Thymus (tissue), 14 donors: ENCODE data around the gene DNPEP. TPM values are rescaled to one million over a fixed set of nuclear protein-coding genes. Genes with fewer than 3 reads are reported as not detected.
A peak's percentile ranks its signal among the peaks of the same experiment; 100 is the strongest.

Source experiments
- DNase-seq, 9 donors: peaks; one replicate each; pipeline ENCODE4 v3.0.0-alpha.2; 2013; ENCODE audit warnings: low spot score in 9 of 9, low read depth in 6 of 9, missing footprints in 1 of 9
- H3K27ac ChIP-seq, 2 donors: one replicate each; pipeline ENCODE4 v1.5.1; 2013; ENCODE audit warnings: control low read depth in 1 of 2, low read depth in 1 of 2, low read length in 1 of 2, mild to moderate bottlenecking in 1 of 2, moderate library complexity in 1 of 2
- H3K27me3 ChIP-seq, 2 donors: one replicate each; pipeline ENCODE4 v1.5.1; 2013; ENCODE audit warnings: low read length in 1 of 2; ENCODE audit not compliant: control insufficient read depth in 2 of 2, insufficient read depth in 1 of 2
- H3K36me3 ChIP-seq, 2 donors: one replicate each; pipeline ENCODE4 v1.5.1; 2013; ENCODE audit warnings: low read length in 1 of 2, mild to moderate bottlenecking in 1 of 2, moderate library complexity in 1 of 2; ENCODE audit not compliant: control insufficient read depth in 2 of 2, insufficient read depth in 2 of 2
- H3K4me1 ChIP-seq, 2 donors: one replicate each; pipeline ENCODE4 v1.5.1; 2013; ENCODE audit warnings: low read length in 2 of 2; ENCODE audit not compliant: control insufficient read depth in 2 of 2, insufficient read depth in 2 of 2
- H3K4me3 ChIP-seq, 2 donors: one replicate each; pipeline ENCODE4 v1.5.1; 2013; ENCODE audit warnings: low read length in 2 of 2, control low read depth in 1 of 2, mild to moderate bottlenecking in 1 of 2
- H3K9me3 ChIP-seq, 2 donors: one replicate each; pipeline ENCODE4 v1.5.1; 2013; ENCODE audit warnings: low read length in 1 of 2, mild to moderate bottlenecking in 1 of 2; ENCODE audit not compliant: control insufficient read depth in 2 of 2, insufficient read depth in 1 of 2
- WGBS: extraction: QIAGEN DNeasy Blood & Tissue Kit; methylation state at CpG from one replicate; pipeline ENCODE4 v1.1.7; 2013; 5-methylcytosine and 5-hydroxymethylcytosine counted together
- long read RNA-seq, 10 donors: transcript quantifications; one replicate each; lab custom pipeline, GENCODE V29; 2026
- polyA plus RNA-seq: library from polyadenylated mRNA; stranded (reverse); fragments of 200-250 nt; gene quantifications from one replicate; pipeline ENCODE4 v1.2.3, GENCODE V29; 2013
- total RNA-seq: library from RNA; stranded (reverse); fragments of 120-200 nt; gene quantifications from one replicate; pipeline ENCODE4 v1.2.4, GENCODE V29; 2013
- donor health status: healthy.

The DNPEP gene
- total RNA-seq, result 33.6 TPM
- 105 TPM for polyA plus RNA-seq
- long read RNA-seq, donor 1, partial matches to known transcripts, result 0 of 2 reads
- long read RNA-seq, donor 1, other reads (novel, unspliced or antisense), result 0 of 2 reads
- long read RNA-seq, donor 2, transcript DNPEP-201 (15 exons, 2,425 nt), result major isoform, 23 of 35 reads
- long read RNA-seq, donor 2, transcript DNPEP-203 (15 exons, 1,657 nt), result minor isoform, 5 of 35 reads
- long read RNA-seq, donor 2, partial matches to known transcripts, result 5 of 35 reads
- long read RNA-seq, donor 2, other reads (novel, unspliced or antisense), result 0 of 35 reads
- long read RNA-seq, donor 3, transcript DNPEP-201 (15 exons, 2,425 nt), result major isoform, 14 of 26 reads
- long read RNA-seq, donor 3, partial matches to known transcripts, result 9 of 26 reads
- long read RNA-seq, donor 3, other reads (novel, unspliced or antisense), result 0 of 26 reads
- long read RNA-seq, donor 4, partial matches to known transcripts, result 0 of 6 reads
- long read RNA-seq, donor 4, other reads (novel, unspliced or antisense), result 0 of 6 reads
- long read RNA-seq, donor 5, transcript DNPEP-201 (15 exons, 2,425 nt), result major isoform, 14 of 25 reads
- long read RNA-seq, donor 5, partial matches to known transcripts, result 5 of 25 reads
- long read RNA-seq, donor 5, other reads (novel, unspliced or antisense), result 0 of 25 reads
- long read RNA-seq, donor 6, transcript DNPEP-201 (15 exons, 2,425 nt), result major isoform, 5 of 9 reads
- long read RNA-seq, donor 6, partial matches to known transcripts, result 0 of 9 reads
- long read RNA-seq, donor 6, other reads (novel, unspliced or antisense), result 0 of 9 reads
- long read RNA-seq, donor 7, transcript DNPEP-201 (15 exons, 2,425 nt), result major isoform, 12 of 13 reads
- long read RNA-seq, donor 7, partial matches to known transcripts, result 0 of 13 reads
- long read RNA-seq, donor 7, other reads (novel, unspliced or antisense), result 0 of 13 reads
- long read RNA-seq, donor 8, transcript DNPEP-201 (15 exons, 2,425 nt), result major isoform, 5 of 6 reads
- long read RNA-seq, donor 8, partial matches to known transcripts, result 0 of 6 reads
- long read RNA-seq, donor 8, other reads (novel, unspliced or antisense), result 0 of 6 reads
- long read RNA-seq, donor 9, transcript DNPEP-201 (15 exons, 2,425 nt), result major isoform, 5 of 5 reads
- long read RNA-seq, donor 9, partial matches to known transcripts, result 0 of 5 reads
- long read RNA-seq, donor 9, other reads (novel, unspliced or antisense), result 0 of 5 reads
- long read RNA-seq, donor 10, partial matches to known transcripts, result 6 of 11 reads
- long read RNA-seq, donor 10, other reads (novel, unspliced or antisense), result 0 of 11 reads

DNA sequence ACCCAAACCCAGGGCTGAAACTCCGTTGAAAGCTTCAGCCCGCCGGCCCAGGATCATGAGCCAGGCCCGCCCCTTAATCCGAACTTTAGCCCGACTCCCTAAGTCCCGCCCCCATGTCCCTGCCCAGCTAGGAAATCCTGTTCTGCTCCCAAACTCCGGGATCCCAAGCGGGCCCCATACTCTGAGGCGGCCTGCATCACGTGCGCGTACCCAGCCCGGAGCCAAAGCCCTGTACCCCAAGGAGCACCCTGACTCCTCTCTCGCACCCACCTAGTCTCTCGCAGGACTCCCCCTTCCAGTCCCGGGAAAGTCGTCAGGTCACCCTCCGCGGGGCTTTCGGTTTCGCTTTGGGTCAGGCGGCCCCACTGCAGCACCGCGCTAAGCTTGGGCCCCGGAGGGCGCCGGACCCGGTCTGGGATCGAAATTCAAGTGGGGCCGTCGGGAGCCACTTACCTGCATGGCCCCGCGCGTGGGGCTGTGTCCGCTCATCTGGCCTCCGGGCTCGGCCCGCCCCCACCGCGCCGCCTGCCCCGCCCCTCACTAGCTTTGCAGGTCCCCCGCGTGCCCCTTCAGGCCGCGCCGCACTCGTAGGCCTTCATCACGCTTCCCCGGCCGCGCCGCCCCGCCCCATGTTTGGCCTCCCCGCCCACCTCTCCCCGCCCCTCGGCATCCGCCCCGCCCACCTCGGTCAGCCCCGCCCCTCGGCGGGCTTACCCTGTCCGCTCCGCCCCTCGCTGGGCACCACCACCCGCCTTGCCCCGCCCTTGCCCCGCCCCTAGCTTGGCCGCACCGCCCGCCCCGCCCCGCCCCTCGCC, at the start of gene DNPEP:
TSS of gene DNPEP (minus strand) at position 607 of the 815 bp plus-strand sequence. CDS start at position 489, 118 bp downstream.
- Histone ChIP-seq H3K4me1 (peaks cover 11 to 12% of the 10 kb centered on the region in 2 donors), H3K4me3 (peak within 1 kb of the TSS; percentile 85 to 88), H3K27me3 (no peaks in the 10 kb centered on the region), H3K9me3 (peaks cover 0 to 4% of the 10 kb centered on the region in 2 donors), H3K36me3 (peaks cover 24 to 33% of the 10 kb centered on the region in 2 donors), H3K27ac (peak within 1 kb of the TSS; percentile 90 to 92)
- under 1% methylated on average over 76 of the region's 76 CpGs for WGBS
- peak in 5 of 9 donors; percentile 60 to 90 (median 80) for DNase-seq

DNA sequence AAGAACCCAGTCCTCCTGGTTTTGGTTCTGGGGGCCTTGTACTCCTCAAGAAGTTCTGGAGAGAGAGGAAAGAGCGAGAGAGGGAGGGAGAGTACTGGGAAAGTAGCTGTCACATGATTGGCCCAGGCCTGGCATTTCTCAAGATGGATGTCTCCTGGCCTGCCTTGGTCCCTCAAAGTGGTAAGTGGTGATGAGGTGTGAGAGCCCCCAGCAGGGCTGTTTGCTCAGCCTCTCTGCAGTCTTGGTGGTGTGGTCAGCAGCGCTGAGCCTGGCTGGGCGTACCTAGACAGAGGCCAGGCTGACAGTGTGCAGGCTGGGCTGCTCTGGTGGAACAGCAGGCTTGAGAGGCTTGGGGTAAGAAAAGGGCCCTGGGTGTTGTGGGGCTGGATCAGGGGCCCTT, 49.4 kb upstream of the DNPEP start:
- H3K27ac ChIP-seq, result no peak overlapping the region
- peaks cover 0 to 9% of the 10 kb centered on the region in 2 donors for H3K4me1 ChIP-seq
- no peak overlapping the region for H3K4me3 ChIP-seq
- 90% methylated on average over 3 of the region's 3 CpGs for WGBS
- no peak for DNase-seq
- peaks cover 40 to 94% of the 10 kb centered on the region in 2 donors for H3K27me3 ChIP-seq
- no peaks in the 10 kb centered on the region for H3K36me3 ChIP-seq
- H3K9me3 ChIP-seq, result peaks cover 0 to 5% of the 10 kb centered on the region in 2 donors

DNA sequence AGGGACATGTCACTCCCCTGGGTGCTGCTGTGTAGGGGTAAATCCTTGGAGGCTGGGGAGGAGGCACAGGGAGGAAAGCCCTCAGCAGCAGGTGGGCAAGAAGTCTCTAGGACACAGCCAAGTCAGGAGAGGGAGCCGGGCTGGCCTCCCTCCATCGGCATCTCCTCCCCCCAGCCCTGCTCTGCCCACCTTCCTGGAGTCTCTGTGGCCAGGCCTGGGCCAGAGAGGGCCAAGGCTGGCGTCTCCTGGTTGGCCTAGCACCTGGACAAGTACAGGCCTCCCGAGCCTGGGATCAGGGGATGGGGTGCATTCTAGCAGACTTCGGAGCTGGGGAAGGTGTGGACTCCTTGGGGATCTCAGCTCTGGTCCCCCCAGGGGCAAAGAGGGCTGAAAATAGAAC, 48.8 kb upstream of the DNPEP start:
- H3K36me3 ChIP-seq, result no peaks in the 10 kb centered on the region
- DNase-seq, result no peak
- H3K27me3 ChIP-seq, result peaks cover 40 to 94% of the 10 kb centered on the region in 2 donors
- H3K4me3 ChIP-seq, result no peak overlapping the region
- peaks cover 0 to 5% of the 10 kb centered on the region in 2 donors for H3K9me3 ChIP-seq
- peaks cover 0 to 7% of the 10 kb centered on the region in 2 donors for H3K4me1 ChIP-seq
- WGBS, result 95% methylated on average over 5 of the region's 5 CpGs
- H3K27ac ChIP-seq, result no peak overlapping the region

DNA sequence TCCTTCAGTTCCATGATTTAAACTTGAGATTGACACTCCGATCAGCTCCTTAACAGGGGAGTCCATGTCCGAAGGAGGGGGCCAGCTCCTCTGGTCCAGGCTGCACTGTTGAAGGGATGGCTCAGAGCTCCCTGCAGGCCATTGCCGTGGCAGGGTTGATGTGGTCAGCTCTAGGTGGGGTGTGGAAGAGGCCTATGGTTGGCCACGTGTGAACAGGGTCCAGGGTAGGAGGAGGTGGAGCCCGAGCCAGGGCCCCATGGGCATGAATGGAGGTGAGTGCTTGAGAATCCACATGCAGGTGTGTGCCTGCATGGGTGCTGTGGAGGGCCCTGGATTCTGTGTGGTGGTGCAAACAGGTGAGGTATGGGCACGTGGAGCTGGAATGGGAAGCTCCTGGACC, 48.0 kb upstream of the DNPEP start:
- DNase-seq, result no peak
- Histone ChIP-seq H3K36me3 (no peaks in the 10 kb centered on the region), H3K27me3 (peaks cover 33 to 89% of the 10 kb centered on the region in 2 donors), H3K4me1 (peaks cover 0 to 2% of the 10 kb centered on the region in 2 donors), H3K27ac (no peak overlapping the region), H3K4me3 (no peak overlapping the region), H3K9me3 (no peaks in the 10 kb centered on the region)
- 95% methylated on average over 6 of the region's 6 CpGs for WGBS

DNA sequence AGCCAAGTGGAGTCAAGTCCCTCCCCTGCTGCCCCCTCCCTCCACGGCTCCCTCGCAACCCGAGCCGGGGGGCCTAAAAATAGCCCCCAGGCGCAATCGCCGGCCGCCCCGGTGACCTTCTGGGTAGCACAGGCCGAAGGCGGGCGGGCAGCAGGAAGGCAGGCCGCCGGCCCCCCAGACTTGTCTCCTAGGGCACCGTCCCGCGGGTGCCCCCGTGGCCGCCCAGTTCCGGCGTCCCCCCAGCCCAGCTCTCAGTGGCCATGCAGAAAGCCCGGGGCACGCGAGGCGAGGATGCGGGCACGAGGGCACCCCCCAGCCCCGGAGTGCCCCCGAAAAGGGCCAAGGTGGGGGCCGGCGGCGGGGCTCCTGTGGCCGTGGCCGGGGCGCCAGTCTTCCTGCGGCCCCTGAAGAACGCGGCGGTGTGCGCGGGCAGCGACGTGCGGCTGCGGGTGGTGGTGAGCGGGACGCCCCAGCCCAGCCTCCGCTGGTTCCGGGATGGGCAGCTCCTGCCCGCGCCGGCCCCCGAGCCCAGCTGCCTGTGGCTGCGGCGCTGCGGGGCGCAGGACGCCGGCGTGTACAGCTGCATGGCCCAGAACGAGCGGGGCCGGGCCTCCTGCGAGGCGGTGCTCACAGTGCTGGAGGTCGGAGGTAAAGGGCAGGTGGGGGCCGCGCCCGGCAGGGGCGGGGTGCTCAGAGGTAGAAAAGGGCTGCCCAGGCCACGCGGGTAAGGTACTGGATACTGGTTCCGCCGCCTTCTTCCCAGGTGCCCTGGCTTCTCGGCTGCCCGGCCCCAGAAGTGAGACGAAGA, 47.2 kb upstream of the DNPEP start, which contains the start of gene SPEG:
TSS of gene SPEG (plus strand) at position 126 of the 808 bp plus-strand sequence. CDS start at position 261, 135 bp downstream.
- H3K4me3 ChIP-seq, result no peak within 1 kb of the TSS
- no peaks in the 10 kb centered on the region for H3K9me3 ChIP-seq
- no peak for DNase-seq

DNA sequence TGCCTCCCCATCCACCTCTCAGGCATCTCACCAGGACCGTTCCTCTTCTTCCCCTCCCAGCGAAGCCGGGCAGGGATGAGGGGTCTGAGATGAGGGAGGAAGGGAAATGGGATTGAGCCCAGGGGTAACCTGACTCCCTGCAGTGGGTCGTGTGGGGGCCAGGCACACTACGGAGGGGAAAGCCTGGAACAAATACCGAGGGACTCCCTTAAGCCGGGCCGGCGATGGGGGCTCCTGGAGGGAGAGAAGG, 46.7 kb upstream of the DNPEP start:
- WGBS, result 48% methylated on average over 9 of the region's 9 CpGs
- Histone ChIP-seq H3K4me1 (peaks cover 0 to 2% of the 10 kb centered on the region in 2 donors), H3K27me3 (peaks cover 31 to 78% of the 10 kb centered on the region in 2 donors), H3K36me3 (no peaks in the 10 kb centered on the region), H3K4me3 (no peak overlapping the region), H3K9me3 (no peaks in the 10 kb centered on the region), H3K27ac (no peak overlapping the region)
- no peak for DNase-seq

More for the DNA sequence above, 47.2 kb upstream of the DNPEP start, which contains the start of gene SPEG:
- WGBS, result 13% methylated on average over 77 of the region's 77 CpGs
- Histone ChIP-seq H3K27ac (no peak within 1 kb of the TSS), H3K4me1 (peaks cover 0 to 2% of the 10 kb centered on the region in 2 donors), H3K36me3 (no peaks in the 10 kb centered on the region), H3K27me3 (peaks cover 31 to 83% of the 10 kb centered on the region in 2 donors)

DNA sequence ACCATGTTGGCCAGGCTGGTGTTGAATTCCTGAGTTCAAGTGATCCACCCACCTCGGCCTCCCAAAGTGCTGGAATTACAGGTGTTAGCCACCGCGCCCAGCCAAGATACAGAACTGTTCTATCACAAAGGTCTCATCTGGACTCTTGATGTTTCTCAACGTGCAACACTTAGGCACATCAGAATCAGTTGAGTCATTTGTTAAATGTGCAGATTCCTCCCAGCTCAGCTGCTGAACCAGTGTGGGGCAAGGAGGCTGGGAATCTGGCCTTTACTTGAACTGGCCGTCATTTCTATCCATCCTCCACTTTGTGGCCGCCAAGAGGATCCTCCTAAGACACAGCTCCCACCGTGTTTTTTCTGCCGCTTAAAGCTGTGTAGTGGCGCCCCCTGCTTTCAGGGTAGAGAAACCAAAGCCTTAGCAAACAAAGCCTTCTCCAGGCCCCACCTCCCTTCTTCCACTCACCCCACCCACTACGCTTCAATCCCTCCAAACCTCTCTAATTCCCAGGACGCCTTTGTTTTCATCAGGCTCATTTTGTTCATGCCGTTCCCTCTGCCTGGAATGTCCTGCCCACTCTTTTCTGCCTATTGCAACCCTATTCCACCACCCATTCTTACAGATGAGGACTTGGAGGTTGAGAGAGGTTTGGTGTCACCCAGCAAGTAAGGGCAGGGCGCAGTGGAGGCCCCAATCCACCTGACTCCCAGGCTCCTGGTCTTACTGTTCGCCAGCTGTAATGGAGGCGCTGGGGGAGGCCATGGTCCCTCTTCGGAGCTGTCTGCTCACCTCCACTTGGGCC, 46.2 kb upstream of the DNPEP start:
- H3K27me3 ChIP-seq, result peaks cover 31 to 78% of the 10 kb centered on the region in 2 donors
- peak in 1 of 9 donors; percentile 36 for DNase-seq
- H3K27ac ChIP-seq, result no peak overlapping the region
- no peak overlapping the region for H3K4me3 ChIP-seq
- no peaks in the 10 kb centered on the region for H3K36me3 ChIP-seq
- H3K4me1 ChIP-seq, result peaks cover 0 to 2% of the 10 kb centered on the region in 2 donors
- WGBS, result 84% methylated on average over 16 of the region's 16 CpGs
- no peaks in the 10 kb centered on the region for H3K9me3 ChIP-seq
